OCI-LY7 (cell line): ENCODE results near the gene CNTLN. TPM values are rescaled to one million over a fixed set of nuclear protein-coding genes. Genes with fewer than 3 reads are reported as not detected.

Experiments
- BruUV-seq: library from RNA; stranded (reverse); fragments of 400-500 nt; replicated peaks from 2 replicates; lab custom pipeline; 2021; lab: Mats Ljungman, UMichigan
- CTCF ChIA-PET: fragments of 300-600 bp; sonication (Branson Sonifier 250); formaldehyde crosslinking; loops from one replicate; lab custom pipeline; 2022; ENCODE audit warnings: antibody characterized with exemption; ENCODE audit not compliant: unreplicated experiment; lab: Charles Lee
- POLR2A ChIA-PET: fragments of 300-600 bp; sonication (Branson Sonifier 250); formaldehyde crosslinking; loops from one replicate; lab custom pipeline; 2022; ENCODE audit warnings: antibody characterized with exemption; lab: Charles Lee
- DNase-seq: peaks from one replicate; pipeline ENCODE4 v3.0.0-alpha.2; 2015; ENCODE audit warnings: low spot score
- H2AFZ ChIP-seq: fragments of 200-600 bp; sonication (generic), shearing (Covaris generic); 2 replicates; pipeline ENCODE4 v1.6.1; 2014; ENCODE audit warnings: mild to moderate bottlenecking, antibody characterized with exemption, low read length, moderate library complexity
- H3K27ac ChIP-seq: fragments of 200-600 bp; sonication (generic); 2 replicates; pipeline ENCODE4 v1.5.1; 2014; ENCODE audit warnings: mixed run types, low read depth, mild to moderate bottlenecking, moderate library complexity, low read length, inconsistent platforms; ENCODE audit not compliant: poor library complexity, severe bottlenecking
- H3K36me3 ChIP-seq: fragments of 200-600 bp; sonication (generic); 2 replicates; pipeline ENCODE4 v1.6.1; 2014; ENCODE audit warnings: mild to moderate bottlenecking, antibody characterized with exemption, low read length, moderate library complexity, mixed read lengths; ENCODE audit not compliant: insufficient read depth
- H3K4me1 ChIP-seq: fragments of 200-600 bp; sonication (generic); 2 replicates; pipeline ENCODE4 v1.5.1; 2014; ENCODE audit warnings: mild to moderate bottlenecking, low read length; ENCODE audit not compliant: insufficient read depth, poor library complexity, severe bottlenecking
- H3K4me2 ChIP-seq: fragments of 200-600 bp; sonication (generic); 2 replicates; pipeline ENCODE4 v1.6.1; 2014; ENCODE audit warnings: mild to moderate bottlenecking, low read length
- H3K4me3 ChIP-seq: fragments of 200-600 bp; sonication (generic); 2 replicates; pipeline ENCODE4 v1.5.1; 2014; ENCODE audit warnings: mild to moderate bottlenecking, low read depth, low read length; ENCODE audit not compliant: poor library complexity, severe bottlenecking
- H3K79me2 ChIP-seq: fragments of 200-600 bp; sonication (generic); 2 replicates; pipeline ENCODE4 v1.6.1; 2016; ENCODE audit warnings: low read depth, mild to moderate bottlenecking, low read length, moderate library complexity, mixed read lengths; ENCODE audit not compliant: insufficient read depth
- H3K9me2 ChIP-seq: fragments of 200-600 bp; sonication (generic); 2 replicates; pipeline ENCODE4 v1.6.1; 2016; ENCODE audit warnings: mild to moderate bottlenecking, low read length, mixed read lengths; ENCODE audit not compliant: insufficient read depth
- H3K9me3 ChIP-seq: fragments of 200-600 bp; sonication (generic); 2 replicates; pipeline ENCODE4 v1.6.1; 2014; ENCODE audit warnings: mild to moderate bottlenecking, mixed run types, low read length, mixed read lengths
- H4K20me1 ChIP-seq: fragments of 200-600 bp; sonication (generic); 2 replicates; pipeline ENCODE4 v1.6.1; 2014; ENCODE audit warnings: mild to moderate bottlenecking, antibody characterized with exemption, low read length, moderate library complexity, mixed read lengths; ENCODE audit not compliant: insufficient read depth
- CTCF ChIP-seq: fragments of 200-600 bp; sonication (generic); conservative IDR thresholded peaks from 2 replicates; pipeline ENCODE4 v1.5.1; 2014; ENCODE audit warnings: mild to moderate bottlenecking, antibody characterized with exemption, low read length, moderate library complexity, mixed read lengths
- EZH2phosphoT487 ChIP-seq: fragments of 200-600 bp; sonication (generic); IDR thresholded peaks from 2 replicates; pipeline ENCODE4 v1.6.1; 2018; ENCODE audit warnings: low read depth, borderline replicate concordance, mild to moderate bottlenecking, mixed run types, antibody characterized with exemption, low read length, moderate library complexity, mixed read lengths
- intact Hi-C: fragments of 100-400 bp; cut with micrococcal nuclease; formaldehyde crosslinking; loops from one replicate; pipeline ENCODE4 v1.10.0; 2022; ENCODE audit not compliant: unreplicated experiment
- total RNA-seq, 2 experiments: library from RNA; depleted of rRNA in 1 of 2; stranded (reverse); fragments of >200 nt in 1 of 2; shearing (Covaris generic) in 1 of 2; gene quantifications; 2 replicates each; pipeline ENCODE4 v1.2.3, GENCODE V29; 2014 to 2022

The CNTLN gene
- total RNA-seq, 2 experiments from 2014 or later, result not detected

- H3K4me2 ChIP-seq, result no peak overlapping the region
- H3K79me2 ChIP-seq, result no peaks in the 10 kb centered on the region
- ChIA-PET POLR2A (no interaction called here), CTCF (no interaction called here)
- intact Hi-C loops, result no loop called here
- no peak overlapping the region for H2AFZ ChIP-seq
- H3K27ac ChIP-seq, result no peak overlapping the region
- H3K9me2 ChIP-seq, result no peaks in the 10 kb centered on the region
- no peaks in the 10 kb centered on the region for H3K4me1 ChIP-seq
- no peaks in the 10 kb centered on the region for H3K9me3 ChIP-seq
- BruUV-seq, result no TSS peak
- TF ChIP-seq EZH2phosphoT487 (no peak), CTCF (no peak)
- no peaks in the 10 kb centered on the region for H3K36me3 ChIP-seq
- H4K20me1 ChIP-seq, result no peaks in the 10 kb centered on the region
- H3K4me3 ChIP-seq, result no peak overlapping the region
- no peak for DNase-seq
Observed at GRCh38 chr9:17367035-17367434, 232.2 kb downstream of the CNTLN start.

- Histone ChIP-seq H3K27ac (no peak overlapping the region), H4K20me1 (no peaks in the 10 kb centered on the region), H3K36me3 (no peaks in the 10 kb centered on the region), H3K4me1 (no peaks in the 10 kb centered on the region), H3K79me2 (no peaks in the 10 kb centered on the region), H2AFZ (no peak overlapping the region), H3K9me3 (no peaks in the 10 kb centered on the region), H3K4me2 (no peak overlapping the region), H3K9me2 (no peaks in the 10 kb centered on the region), H3K4me3 (no peak overlapping the region)
- DNase-seq, result no peak
- CTCF ChIA-PET, result no interaction called here
- no TSS peak for BruUV-seq
- POLR2A ChIA-PET, result no interaction called here
- intact Hi-C loops, result no loop called here
- no peak for TF ChIP-seq EZH2phosphoT487
- no peak for TF ChIP-seq CTCF
Observed at GRCh38 chr9:17380126-17380861, 245.5 kb downstream of the CNTLN start.

- ChIA-PET POLR2A (no interaction called here), CTCF (no interaction called here)
- H4K20me1 ChIP-seq, result no peaks in the 10 kb centered on the region
- H3K9me3 ChIP-seq, result no peaks in the 10 kb centered on the region
- TF ChIP-seq EZH2phosphoT487 (no peak), CTCF (no peak)
- no peak overlapping the region for H3K4me3 ChIP-seq
- intact Hi-C loops, result no loop called here
- H3K27ac ChIP-seq, result no peak overlapping the region
- no peak overlapping the region for H3K4me2 ChIP-seq
- BruUV-seq, result no TSS peak
- H3K9me2 ChIP-seq, result no peaks in the 10 kb centered on the region
- no peak overlapping the region for H2AFZ ChIP-seq
- no peak for DNase-seq
- no peaks in the 10 kb centered on the region for H3K4me1 ChIP-seq
- no peaks in the 10 kb centered on the region for H3K79me2 ChIP-seq
- H3K36me3 ChIP-seq, result no peaks in the 10 kb centered on the region
Observed at GRCh38 chr9:17387565-17387964, 252.7 kb downstream of the CNTLN start.
